Mesothelial cell of epicardium (in vitro differentiated cells): ENCODE results near the gene DUSP7. TPM values are rescaled to one million over a fixed set of nuclear protein-coding genes. Genes with fewer than 3 reads are reported as not detected.
A peak's percentile ranks its signal among the peaks of the same experiment; 100 is the strongest.

Source experiments
- DNase-seq, 2 experiments: peaks; one replicate each; pipeline ENCODE4 v3.0.0; 2021; ENCODE audit warnings: low spot score in 2 of 2; ENCODE audit not compliant: unreplicated experiment in 2 of 2
- H3K27ac Mint-ChIP-seq: 2 replicates; pipeline ENCODE4 v1.8.0; 2021; ENCODE audit warnings: mixed read lengths
- H3K27me3 Mint-ChIP-seq: 2 replicates; pipeline ENCODE4 v1.8.0; 2021; ENCODE audit warnings: low read depth, mixed read lengths
- H3K36me3 Mint-ChIP-seq: 2 replicates; pipeline ENCODE4 v1.8.0; 2021; ENCODE audit warnings: mixed read lengths
- H3K4me1 Mint-ChIP-seq: 2 replicates; pipeline ENCODE4 v1.8.0; 2021; ENCODE audit warnings: mixed read lengths
- H3K4me3 Mint-ChIP-seq: 2 replicates; pipeline ENCODE4 v1.8.0; 2021; ENCODE audit warnings: mild to moderate bottlenecking, moderate library complexity, mixed read lengths
- H3K9me3 Mint-ChIP-seq: 2 replicates; pipeline ENCODE4 v1.8.0; 2021; ENCODE audit warnings: mixed read lengths
- CTCF ChIP-seq: fragments of 200-600 bp; sonication (generic); IDR thresholded peaks from one replicate; pipeline ENCODE4 v1.5.0; 2021; ENCODE audit warnings: antibody characterized with exemption; ENCODE audit not compliant: unreplicated experiment
- total RNA-seq: library from RNA; stranded (reverse); gene quantifications from 3 replicates; pipeline ENCODE4 v1.2.1, GENCODE V29; 2021

The DUSP7 gene
- 32.0 to 34.6 TPM (median 32.2 TPM) in 3 replicates for total RNA-seq

GRCh38 chr3:52056521-52056967 lies at the start of gene DUSP7:
TSS of gene DUSP7 (minus strand) at chr3:52056571. CDS start at chr3:52056366, 205 bp downstream.
- Mint-ChIP-seq H3K36me3 (peaks cover 4% of the 10 kb centered on the region), H3K9me3 (no peaks in the 10 kb centered on the region), H3K27me3 (no peaks in the 10 kb centered on the region), H3K4me1 (peaks cover 42% of the 10 kb centered on the region), H3K27ac (peak within 1 kb of the TSS; percentile 99), H3K4me3 (peak within 1 kb of the TSS; percentile 88)
- DNase-seq, result peak; percentile 63 to 74
- TF ChIP-seq CTCF, result no peak

GRCh38 chr3:52104684-52105640 lies 48.6 kb upstream of the DUSP7 start:
- Mint-ChIP-seq H3K36me3 (peaks cover 18% of the 10 kb centered on the region), H3K27me3 (no peaks in the 10 kb centered on the region), H3K4me3 (no peak overlapping the region), H3K9me3 (peaks cover 24% of the 10 kb centered on the region), H3K27ac (no peak overlapping the region), H3K4me1 (peaks cover 33% of the 10 kb centered on the region)
- TF ChIP-seq CTCF, result no peak
- no peak for DNase-seq

- H3K4me3 Mint-ChIP-seq, result no peak overlapping the region
- no peaks in the 10 kb centered on the region for H3K27me3 Mint-ChIP-seq
- H3K27ac Mint-ChIP-seq, result no peak overlapping the region
- peaks cover 13% of the 10 kb centered on the region for H3K4me1 Mint-ChIP-seq
- H3K36me3 Mint-ChIP-seq, result peaks cover 18% of the 10 kb centered on the region
- H3K9me3 Mint-ChIP-seq, result peaks cover 24% of the 10 kb centered on the region
- DNase-seq, result no peak
- no peak for TF ChIP-seq CTCF
Observed at GRCh38 chr3:52102934-52103333, 46.6 kb upstream of the DUSP7 start.

GRCh38 chr3:52099001-52099401 lies 42.6 kb upstream of the DUSP7 start:
- H3K27me3 Mint-ChIP-seq, result no peaks in the 10 kb centered on the region

GRCh38 chr3:52097851-52098507 lies 41.6 kb upstream of the DUSP7 start:
- peaks cover 22% of the 10 kb centered on the region for H3K9me3 Mint-ChIP-seq
- no peaks in the 10 kb centered on the region for H3K4me1 Mint-ChIP-seq
- H3K36me3 Mint-ChIP-seq, result peaks cover 18% of the 10 kb centered on the region
- no peak for DNase-seq
- no peak overlapping the region for H3K4me3 Mint-ChIP-seq
- H3K27me3 Mint-ChIP-seq, result no peaks in the 10 kb centered on the region
- H3K27ac Mint-ChIP-seq, result no peak overlapping the region
- no peak for TF ChIP-seq CTCF

More at GRCh38 chr3:52099001-52099401, 42.6 kb upstream of the DUSP7 start:
- no peak for DNase-seq
- TF ChIP-seq CTCF, result no peak
- Mint-ChIP-seq H3K9me3 (peaks cover 24% of the 10 kb centered on the region), H3K4me3 (no peak overlapping the region), H3K27ac (no peak overlapping the region), H3K4me1 (no peaks in the 10 kb centered on the region), H3K36me3 (peaks cover 18% of the 10 kb centered on the region)
